Muscle of arm (tissue), 12 donors: ENCODE results near the gene SH3BGRL2. TPM values are rescaled to one million over a fixed set of nuclear protein-coding genes. Genes with fewer than 3 reads are reported as not detected.
"Not testable (repeated sequence)": the region's sequence is repeated elsewhere in the genome, so short reads cannot be mapped to it uniquely, and the experiment has no call there.

ENCODE experiments used
- DNase-seq: peaks from one replicate; pipeline ENCODE4 v3.0.0-alpha.2; 2013
- polyA plus RNA-seq, 12 donors: library from polyadenylated mRNA; unstranded; fragments of 120-200 nt; gene quantifications; one replicate each; pipeline ENCODE4 v1.2.1, GENCODE V29; 2013; ENCODE audit not compliant: insufficient read length in 12 of 12

The SH3BGRL2 gene
- polyA plus RNA-seq, 12 donors: 7.4 to 20.3 (median 9.7) TPM; not detected in 1

DNA sequence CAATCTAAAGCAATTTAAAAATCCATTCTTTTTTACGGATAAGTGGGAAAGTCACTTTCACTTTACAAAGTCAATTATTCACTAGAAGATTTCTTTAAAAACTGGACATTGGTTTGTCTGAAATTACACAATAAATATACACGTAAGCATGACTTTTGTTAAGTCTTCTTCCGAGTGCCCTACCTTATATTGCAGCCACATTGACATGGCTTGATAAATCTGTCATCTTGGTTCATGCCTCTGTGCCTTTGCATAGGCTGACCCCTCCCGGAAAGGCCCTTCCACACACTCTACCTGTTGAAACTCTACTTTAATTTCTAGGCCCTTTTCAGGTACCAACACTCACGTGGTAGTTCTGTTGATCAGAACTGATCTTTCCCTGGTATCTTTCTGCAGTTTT is 104.1 kb downstream of the SH3BGRL2 start:
- no peak for DNase-seq

DNA sequence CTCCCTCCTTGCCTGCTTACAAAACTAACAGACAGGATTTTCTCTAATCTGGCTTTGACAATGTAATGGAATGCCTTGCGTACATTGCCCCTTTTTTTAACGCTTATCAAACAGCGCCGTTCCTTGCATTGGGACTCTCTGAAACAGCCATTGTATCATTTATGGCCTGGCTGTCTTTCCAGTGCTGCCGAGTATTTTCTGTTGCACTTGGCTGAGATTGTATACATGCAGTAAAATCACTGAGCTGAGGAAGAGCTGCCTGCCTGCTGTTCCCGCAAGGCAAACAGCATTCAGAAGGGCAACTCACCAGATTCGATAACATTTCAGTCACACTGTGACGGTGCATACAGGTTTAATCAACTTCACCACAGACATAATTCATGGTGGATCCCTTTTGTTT is 106.0 kb downstream of the SH3BGRL2 start:
- no peak for DNase-seq

DNA sequence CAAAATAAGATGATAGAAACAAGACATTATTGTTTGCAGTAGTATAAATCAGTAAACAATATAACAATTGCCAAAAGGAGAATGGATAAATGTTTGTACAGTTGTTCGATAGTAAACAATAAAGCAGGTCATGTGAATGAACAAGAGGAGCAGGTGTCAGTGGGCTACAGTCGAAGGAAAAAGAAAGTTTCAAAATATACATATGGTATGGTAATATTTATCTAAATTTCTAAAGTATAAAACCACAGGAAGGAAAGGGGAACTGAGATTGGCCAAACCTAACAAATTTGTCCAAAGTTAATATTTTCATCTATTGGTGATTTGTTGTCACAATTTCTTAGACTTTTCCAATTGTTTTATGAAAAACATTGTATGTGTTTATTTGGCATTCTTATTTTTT is 110.9 kb downstream of the SH3BGRL2 start:
- no peak for DNase-seq

DNA sequence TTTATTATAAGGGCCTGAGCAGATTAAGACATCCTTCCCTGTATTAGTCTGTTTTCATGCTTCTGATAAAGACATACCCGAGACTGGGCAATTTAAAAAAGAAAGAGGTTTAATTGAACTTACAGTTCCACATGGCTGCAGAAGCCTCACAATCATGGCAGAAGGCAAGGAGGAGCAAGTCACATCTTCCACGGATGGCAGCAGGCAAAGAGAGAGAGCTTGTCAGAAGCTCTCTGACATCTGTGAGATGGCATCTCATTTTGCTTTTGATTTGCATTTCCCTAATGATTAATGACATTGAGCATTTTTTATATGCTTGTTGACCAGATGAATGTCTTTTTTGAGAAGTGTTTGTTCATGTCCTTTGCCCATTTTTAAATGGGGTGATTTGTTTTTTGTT is 114.2 kb downstream of the SH3BGRL2 start:
- not testable (repeated sequence) for DNase-seq

DNA sequence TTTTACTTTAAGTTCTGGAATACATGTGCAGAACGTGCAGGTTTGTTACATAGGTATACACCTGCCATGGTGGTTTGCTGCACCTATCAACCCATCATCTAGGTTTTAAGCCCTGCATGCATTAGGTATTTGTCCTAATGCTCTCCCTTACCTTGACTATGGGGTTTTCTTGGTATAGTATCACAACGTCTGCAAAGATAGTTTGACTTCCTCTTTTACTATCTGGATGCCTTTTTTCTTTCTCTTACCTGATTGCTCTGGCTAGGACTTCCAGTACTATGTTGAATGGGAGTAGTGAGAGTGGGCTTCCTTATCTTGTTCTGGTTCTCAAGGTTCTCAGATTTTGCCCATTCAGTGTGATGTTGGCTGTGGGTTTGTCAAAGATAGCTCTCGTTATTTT is 115.2 kb downstream of the SH3BGRL2 start:
- DNase-seq: not testable (repeated sequence)

DNA sequence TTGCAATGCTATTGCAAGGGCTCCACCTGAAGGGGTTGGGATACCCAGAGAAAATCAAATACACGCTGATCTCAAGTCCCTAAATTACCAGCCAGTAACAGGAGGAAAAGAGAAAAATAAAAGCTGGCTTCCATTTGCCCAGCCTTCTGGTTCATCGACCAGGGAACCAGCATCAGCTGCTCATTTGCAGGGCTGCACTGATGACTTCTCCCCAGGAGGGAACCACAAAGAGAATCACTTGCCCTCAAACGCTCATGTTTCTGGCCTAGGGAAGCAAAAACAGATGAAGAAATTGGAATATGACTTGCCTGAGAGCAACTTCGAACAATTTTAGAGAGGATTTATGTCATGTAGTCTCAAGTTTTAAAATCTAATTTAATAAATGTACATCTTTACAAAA is 119.7 kb downstream of the SH3BGRL2 start:
- no peak for DNase-seq

Other genes starting within 250 kb of the SH3BGRL2 start
- gene LCA5, start 93.9 kb upstream of the SH3BGRL2 start, polyA plus RNA-seq: 1 to 10 TPM in 11 of 12 donors, not detected in 1; 3.8 to 7.9 (median 5.4) TPM